G401.6 (cell line): Measurements from ENCODE around the gene SENP1.

ENCODE experiments used
- FAIRE-seq: peaks from 2 replicates; lab custom pipeline; 2012; peaks lifted over from hg19 to GRCh38; lab: Jason Lieb, UNC

SENP1 gene

DNA sequence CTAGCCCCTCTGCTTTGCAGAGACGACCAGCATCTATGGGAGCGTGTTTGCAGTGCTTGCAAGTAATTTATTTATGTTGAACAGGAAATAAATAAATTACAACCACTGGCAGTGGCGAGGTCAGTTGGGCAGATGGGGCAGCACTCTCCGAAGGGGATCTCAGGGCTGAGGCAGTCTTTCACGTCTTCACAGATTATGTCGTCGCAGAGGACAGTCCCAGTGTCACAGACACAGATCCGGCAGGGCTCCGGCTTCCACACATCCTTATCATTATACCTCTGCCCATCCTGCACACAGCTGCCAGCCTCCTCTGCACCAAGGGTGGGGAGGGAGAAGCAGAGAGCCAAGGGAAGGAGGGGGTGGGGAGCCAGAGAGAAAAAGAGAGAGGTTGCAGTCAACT, 106.1 kb downstream of the SENP1 start:
- no peak for FAIRE-seq

DNA sequence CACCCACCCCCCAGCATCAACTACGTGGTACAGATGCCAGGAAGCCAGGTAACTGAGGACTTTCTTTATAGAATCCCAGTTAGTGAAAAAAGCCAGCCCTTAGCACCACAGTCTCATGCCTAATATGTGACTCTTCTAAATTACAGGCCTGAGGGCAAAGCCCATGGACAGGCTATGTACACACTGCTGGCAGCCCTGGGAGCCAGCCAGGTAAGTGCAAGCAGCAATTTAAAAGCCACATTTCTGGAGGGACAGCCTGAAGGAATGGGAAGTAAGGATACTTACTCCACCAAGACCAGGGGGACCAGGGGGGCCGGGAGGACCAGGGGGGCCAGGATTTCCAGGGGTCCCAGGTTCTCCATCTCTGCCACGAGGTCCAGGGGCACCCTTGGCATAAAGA, 108.6 kb downstream of the SENP1 start:
- FAIRE-seq = no peak

DNA sequence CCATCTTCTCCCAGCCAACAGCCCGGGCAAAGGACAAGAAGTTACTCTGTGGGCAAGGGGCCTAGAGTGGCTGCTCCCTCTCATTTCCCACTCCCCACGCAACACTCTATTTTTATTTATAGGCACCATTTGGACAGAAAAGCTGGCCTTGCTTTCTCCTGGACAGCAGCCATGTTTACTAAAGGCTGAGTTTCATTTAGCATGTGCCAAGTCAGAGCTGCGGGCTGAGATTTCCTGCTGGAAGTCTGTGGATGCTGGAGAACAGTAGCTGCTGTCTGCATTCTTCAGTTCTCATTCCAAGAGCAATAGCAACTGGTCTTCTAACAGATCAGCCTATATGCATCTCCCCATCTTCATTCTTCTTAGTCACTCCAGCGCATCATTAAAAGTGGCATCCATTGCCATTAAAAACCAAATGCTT, 109.9 kb downstream of the SENP1 start:
- FAIRE-seq = no peak

DNA sequence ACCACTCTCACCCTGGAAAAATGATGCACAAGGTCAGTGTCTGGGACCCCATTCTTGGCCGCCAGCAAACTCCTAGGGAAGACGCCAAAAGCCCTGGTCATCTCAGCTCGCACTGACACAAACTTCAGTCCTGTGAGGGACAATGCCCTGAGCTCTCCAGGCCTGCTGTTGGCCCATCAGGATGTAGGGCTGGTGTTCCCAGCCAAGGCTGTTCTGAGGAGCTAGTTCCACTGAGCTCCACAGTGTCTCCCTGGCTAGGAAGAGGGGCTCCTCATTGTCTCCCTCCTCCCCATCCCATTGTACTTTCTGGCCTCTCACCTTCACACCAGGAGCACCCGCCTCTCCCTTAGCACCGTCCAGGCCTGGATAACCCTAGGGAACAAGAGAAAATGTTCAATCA, 112.4 kb downstream of the SENP1 start:
- no peak for FAIRE-seq
